Nephron (organoid): ENCODE results near the gene PPP2R2C.

ENCODE experiments used
- H3K27ac Mint-ChIP-seq, 3 experiments: 2 replicates each; pipeline ENCODE4 v1.8.0; 2020; ENCODE audit warnings: mixed read lengths in 3 of 3, mild to moderate bottlenecking in 2 of 3, moderate library complexity in 1 of 3
- H3K27me3 Mint-ChIP-seq: 2 replicates; pipeline ENCODE4 v1.8.0; 2021; ENCODE audit warnings: low read depth, mild to moderate bottlenecking, moderate library complexity, mixed read lengths
- H3K36me3 Mint-ChIP-seq: 2 replicates; pipeline ENCODE4 v1.8.0; 2020; ENCODE audit warnings: low read depth, mixed read lengths
- H3K4me1 Mint-ChIP-seq: 2 replicates; pipeline ENCODE4 v1.8.0; 2020; ENCODE audit warnings: mixed read lengths
- H3K4me3 Mint-ChIP-seq, 3 experiments: 2 replicates each; pipeline ENCODE4 v1.8.0; 2020; ENCODE audit warnings: mild to moderate bottlenecking in 3 of 3, mixed read lengths in 3 of 3, moderate library complexity in 2 of 3
- H3K9me3 Mint-ChIP-seq: 2 replicates; pipeline ENCODE4 v1.8.0; 2020; ENCODE audit warnings: mixed read lengths
- TF ChIP-seq, protein P1 (sequence below), 3 experiments: fragments of 200-600 bp; sonication (generic); IDR thresholded peaks; one replicate each; pipeline ENCODE4 v1.5.0; 2021; ENCODE audit warnings: antibody characterized with exemption in 3 of 3; ENCODE audit not compliant: unreplicated experiment in 3 of 3

Gene PPP2R2C

DNA sequence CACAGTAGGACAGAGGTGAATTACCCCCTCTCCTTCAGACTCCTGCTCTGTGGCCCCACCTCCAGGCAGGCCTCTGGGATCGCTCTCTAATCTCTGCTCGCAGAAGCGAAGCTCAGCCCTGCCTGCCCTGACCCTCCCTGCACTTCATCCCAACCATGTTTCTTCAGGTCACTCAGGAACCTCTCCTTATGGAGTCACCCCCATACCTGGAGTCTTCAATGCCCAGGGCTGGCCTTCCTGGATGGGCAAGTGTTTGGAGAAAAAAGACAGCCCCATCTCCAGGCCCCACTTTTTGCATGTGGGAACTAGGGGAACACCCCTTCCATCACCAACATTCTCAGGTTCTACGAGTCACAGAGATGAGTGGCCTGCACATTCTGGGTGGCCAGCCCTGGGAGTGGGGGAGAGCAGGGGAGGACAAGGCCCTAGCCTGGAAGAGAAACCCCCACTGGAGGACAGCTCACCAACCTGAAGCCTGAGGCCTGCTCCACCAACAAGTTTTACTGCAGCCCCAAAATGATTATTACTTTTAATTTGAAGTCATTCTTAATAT, 90.8 kb downstream of the PPP2R2C start:
- no peak overlapping the region for H3K4me3 Mint-ChIP-seq
- H3K9me3 Mint-ChIP-seq: no peaks in the 10 kb centered on the region
- H3K4me1 Mint-ChIP-seq: peaks cover 10% of the 10 kb centered on the region
- no peak overlapping the region for H3K27ac Mint-ChIP-seq
- no peaks in the 10 kb centered on the region for H3K36me3 Mint-ChIP-seq
- peaks cover 44% of the 10 kb centered on the region for H3K27me3 Mint-ChIP-seq
- TF ChIP-seq, protein P1, sequence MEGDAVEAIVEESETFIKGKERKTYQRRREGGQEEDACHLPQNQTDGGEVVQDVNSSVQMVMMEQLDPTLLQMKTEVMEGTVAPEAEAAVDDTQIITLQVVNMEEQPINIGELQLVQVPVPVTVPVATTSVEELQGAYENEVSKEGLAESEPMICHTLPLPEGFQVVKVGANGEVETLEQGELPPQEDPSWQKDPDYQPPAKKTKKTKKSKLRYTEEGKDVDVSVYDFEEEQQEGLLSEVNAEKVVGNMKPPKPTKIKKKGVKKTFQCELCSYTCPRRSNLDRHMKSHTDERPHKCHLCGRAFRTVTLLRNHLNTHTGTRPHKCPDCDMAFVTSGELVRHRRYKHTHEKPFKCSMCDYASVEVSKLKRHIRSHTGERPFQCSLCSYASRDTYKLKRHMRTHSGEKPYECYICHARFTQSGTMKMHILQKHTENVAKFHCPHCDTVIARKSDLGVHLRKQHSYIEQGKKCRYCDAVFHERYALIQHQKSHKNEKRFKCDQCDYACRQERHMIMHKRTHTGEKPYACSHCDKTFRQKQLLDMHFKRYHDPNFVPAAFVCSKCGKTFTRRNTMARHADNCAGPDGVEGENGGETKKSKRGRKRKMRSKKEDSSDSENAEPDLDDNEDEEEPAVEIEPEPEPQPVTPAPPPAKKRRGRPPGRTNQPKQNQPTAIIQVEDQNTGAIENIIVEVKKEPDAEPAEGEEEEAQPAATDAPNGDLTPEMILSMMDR (IDR thresholded peaks at IDR 0.05; ENCODE audit: unreplicated experiment in 3 of 3): no peak

DNA sequence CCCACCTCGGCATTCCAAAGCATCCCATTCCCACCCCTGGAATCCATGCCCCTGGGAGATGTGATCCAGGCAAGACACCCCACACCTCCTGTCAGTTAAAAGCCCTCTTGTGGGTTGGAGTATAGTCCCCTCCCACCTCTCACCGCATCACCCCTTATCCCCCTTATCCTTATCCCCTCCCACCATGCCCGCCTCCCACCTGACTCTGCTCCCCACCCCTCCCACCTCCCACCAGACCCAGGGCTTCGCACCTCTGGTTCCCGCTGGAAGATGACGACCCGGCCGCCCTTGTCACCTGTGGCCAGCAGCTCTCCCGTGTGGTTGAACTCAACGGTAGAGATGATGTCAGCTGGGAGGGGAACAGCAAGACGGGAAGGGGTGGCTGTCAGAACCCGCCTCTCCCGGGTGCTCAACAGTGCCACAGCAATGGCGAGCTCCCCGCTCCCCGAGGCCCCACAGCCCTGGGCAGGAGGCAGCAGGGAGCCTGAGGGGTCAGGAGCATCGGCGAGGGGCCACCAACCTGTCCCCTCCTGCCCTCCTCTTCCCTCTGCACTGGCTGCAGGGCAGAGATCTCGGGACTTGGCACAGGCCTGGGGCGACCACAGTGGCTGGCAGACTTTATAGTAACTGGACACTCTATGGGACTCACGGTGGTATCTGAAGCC, 91.5 kb downstream of the PPP2R2C start:
- TF ChIP-seq, protein P1 (IDR thresholded peaks at IDR 0.05; ENCODE audit: unreplicated experiment in 3 of 3): no peak
- H3K4me3 Mint-ChIP-seq: no peak overlapping the region
- H3K27me3 Mint-ChIP-seq: peaks cover 43% of the 10 kb centered on the region
- peaks cover 3% of the 10 kb centered on the region for H3K4me1 Mint-ChIP-seq
- H3K36me3 Mint-ChIP-seq: no peaks in the 10 kb centered on the region
- no peaks in the 10 kb centered on the region for H3K9me3 Mint-ChIP-seq
- H3K27ac Mint-ChIP-seq: no peak overlapping the region

DNA sequence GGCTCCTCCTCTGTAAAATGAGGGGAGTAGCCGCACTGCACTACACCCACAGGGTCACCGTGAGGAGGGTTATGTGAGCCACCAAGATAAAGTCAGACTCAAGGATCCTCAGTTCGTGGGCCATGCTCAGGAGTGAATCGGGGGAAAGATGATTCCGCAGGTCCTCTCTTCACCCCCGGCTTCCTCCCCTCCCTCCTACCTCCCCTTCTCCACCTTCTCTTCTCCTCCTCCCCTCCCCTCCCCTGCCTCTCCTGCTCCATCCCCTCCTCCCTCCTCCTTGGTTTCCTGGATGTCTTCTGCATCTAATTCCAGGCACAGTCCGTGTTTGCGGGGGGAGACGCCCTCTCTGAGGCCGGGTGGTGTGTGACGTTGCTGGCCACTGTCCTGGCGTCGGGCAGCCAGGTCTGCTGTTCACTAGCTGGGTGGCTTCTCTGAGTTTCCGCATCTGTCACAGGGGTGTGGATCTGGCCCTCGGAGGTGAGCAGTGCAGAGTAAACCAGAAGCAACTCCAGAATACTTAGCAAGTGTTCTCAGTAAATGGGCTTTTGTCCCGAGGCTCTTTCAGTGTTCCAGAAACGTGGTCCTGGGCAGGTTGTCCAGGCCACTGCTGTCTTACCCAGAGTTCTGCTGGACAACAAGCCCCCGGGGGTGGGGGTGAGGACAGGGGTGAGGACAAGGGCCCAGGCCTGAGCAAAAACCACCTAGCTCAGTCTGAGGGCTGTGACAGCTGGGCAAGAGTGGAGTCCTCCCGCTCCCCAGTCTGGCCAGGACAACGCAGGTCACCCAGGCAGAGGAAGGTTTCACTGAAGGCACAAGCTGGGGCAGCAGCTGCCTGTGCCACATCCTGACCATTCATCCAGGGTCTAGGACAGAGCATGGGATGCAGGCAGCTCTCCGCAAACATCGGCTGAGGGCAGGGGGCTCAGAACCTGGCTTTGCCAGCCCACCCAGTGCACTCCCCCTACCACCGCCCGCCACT, 92.4 kb downstream of the PPP2R2C start:
- Mint-ChIP-seq H3K9me3 (no peaks in the 10 kb centered on the region), H3K4me3 (no peak overlapping the region), H3K4me1 (no peaks in the 10 kb centered on the region), H3K36me3 (no peaks in the 10 kb centered on the region), H3K27me3 (peaks cover 44% of the 10 kb centered on the region), H3K27ac (no peak overlapping the region)
- TF ChIP-seq, protein P1 (IDR thresholded peaks at IDR 0.05; ENCODE audit: unreplicated experiment in 3 of 3): no peak

DNA sequence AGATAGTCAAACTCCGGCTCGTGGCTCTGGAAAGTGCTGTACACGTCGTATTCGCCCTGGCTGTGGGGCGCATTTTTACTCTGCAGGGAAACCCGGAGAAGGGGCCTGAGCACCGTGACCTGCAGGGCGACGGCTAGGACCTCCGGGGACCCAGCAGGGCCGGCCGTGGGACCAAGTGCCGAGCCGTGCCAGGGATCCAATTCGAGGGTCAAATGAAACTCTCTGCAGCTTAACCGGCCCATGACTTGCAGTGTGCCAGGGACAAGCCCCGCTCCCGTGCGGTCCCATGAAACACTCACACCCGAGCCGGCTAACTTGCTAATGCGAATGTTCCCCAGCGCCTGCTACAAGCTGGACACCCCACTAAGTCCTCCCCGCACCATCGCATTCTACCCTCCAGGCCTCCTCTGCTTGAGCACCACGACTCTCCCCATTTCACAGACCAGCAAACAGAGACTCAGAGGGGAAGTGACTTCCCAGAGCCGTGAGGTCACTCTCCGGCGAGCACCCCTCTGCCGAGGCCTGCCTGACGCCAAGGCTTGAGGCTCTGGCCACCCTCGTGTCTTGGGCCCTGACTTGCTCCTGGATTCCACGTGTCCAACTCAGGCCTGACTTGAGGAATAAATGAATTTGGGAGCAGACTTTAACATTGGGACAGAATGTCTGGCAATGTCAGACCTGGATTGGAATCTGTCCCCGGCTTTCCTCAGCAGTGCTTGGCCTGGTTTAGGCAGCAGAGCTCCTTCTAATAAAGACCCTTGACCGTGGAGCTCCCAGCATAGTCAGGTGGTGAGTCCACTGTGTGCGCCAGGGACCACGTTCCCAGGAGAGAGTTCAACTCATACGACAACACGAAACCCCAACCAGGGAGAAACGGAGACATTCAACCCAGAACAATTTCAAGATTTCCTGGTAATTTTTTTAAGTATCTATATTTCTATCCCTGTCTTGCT, 93.6 kb downstream of the PPP2R2C start:
- no peak overlapping the region for H3K27ac Mint-ChIP-seq
- H3K4me3 Mint-ChIP-seq: no peak overlapping the region

More for the DNA sequence above, 93.6 kb downstream of the PPP2R2C start:
- TF ChIP-seq, protein P1 (IDR thresholded peaks at IDR 0.05; ENCODE audit: unreplicated experiment in 3 of 3): no peak
- Mint-ChIP-seq H3K9me3 (no peaks in the 10 kb centered on the region), H3K36me3 (no peaks in the 10 kb centered on the region), H3K4me1 (no peaks in the 10 kb centered on the region), H3K27me3 (peaks cover 50% of the 10 kb centered on the region)
